ENCODE data around the gene SPAG16. TPM values are rescaled to one million over a fixed set of nuclear protein-coding genes. Genes with fewer than 3 reads are reported as not detected.
"Not testable (repeated sequence)": the region's sequence is repeated elsewhere in the genome, so short reads cannot be mapped to it uniquely, and the experiment has no call there.

Gene SPAG16
- total RNA-seq, 1 experiment from 2014 or later: 0.30 TPM

GRCh38 chr2:213696442-213696841 is 412.2 kb downstream of the SPAG16 start:
- no peak for DNase-seq (ENCODE audit: low read depth, low spot score)
- no peaks in the 10 kb centered on the region for H3K9me2 ChIP-seq (ENCODE audit: insufficient read depth)
- ChIA-PET CTCF (no interaction called here), RAD21 (ENCODE audit: low non-redundant PET in 1 of 2, low total read pairs in 2 of 2, uncharacterized antibody in 2 of 2, unreplicated experiment in 2 of 2) (no interaction called here), POLR2A (no interaction called here)
- no peaks in the 10 kb centered on the region for H3K79me2 ChIP-seq (ENCODE audit: insufficient read depth, low read length)
- intact Hi-C loops (cut with micrococcal nuclease): no loop called here
- no peak overlapping the region for H3K4me3 ChIP-seq (replicated peaks in 1 of 2; ENCODE audit: low read depth in 1 of 2, low read length in 2 of 2)
- H2AFZ ChIP-seq (ENCODE audit: low read depth, low read length, poor library complexity, severe bottlenecking): no peak overlapping the region
- no peaks in the 10 kb centered on the region for H3K4me1 ChIP-seq (ENCODE audit: control insufficient read depth in 1 of 2, insufficient read depth in 2 of 2, low read length in 2 of 2)
- no peak overlapping the region for H3K4me2 ChIP-seq (ENCODE audit: low read length)
- H3K36me3 ChIP-seq (ENCODE audit: control insufficient read depth in 1 of 2, insufficient read depth in 2 of 2, low read length in 2 of 2): no peaks in the 10 kb centered on the region
- ATAC-seq: no peak
- no peaks in the 10 kb centered on the region for H3K9me3 ChIP-seq (ENCODE audit: control insufficient read depth in 1 of 2, insufficient read depth in 1 of 2, low read depth in 1 of 2, low read length in 2 of 2)
- H4K20me1 ChIP-seq (ENCODE audit: insufficient read depth): no peaks in the 10 kb centered on the region
- TF ChIP-seq ATF3 (IDR thresholded peaks at IDR 0.05) (no peak), POLR2A (IDR thresholded peaks at IDR 0.05; ENCODE audit: borderline replicate concordance, extremely low read depth, insufficient read depth, insufficient read length) (no peak)
- H3K27ac ChIP-seq (ENCODE audit: low read depth, low read length): no peak overlapping the region
- BruUV-seq (replicated peaks): no TSS peak
- H3K27me3 ChIP-seq (ENCODE audit: insufficient read depth, low read length): no peaks in the 10 kb centered on the region
- H3K9ac ChIP-seq (ENCODE audit: low read length): no peak overlapping the region

DNA sequence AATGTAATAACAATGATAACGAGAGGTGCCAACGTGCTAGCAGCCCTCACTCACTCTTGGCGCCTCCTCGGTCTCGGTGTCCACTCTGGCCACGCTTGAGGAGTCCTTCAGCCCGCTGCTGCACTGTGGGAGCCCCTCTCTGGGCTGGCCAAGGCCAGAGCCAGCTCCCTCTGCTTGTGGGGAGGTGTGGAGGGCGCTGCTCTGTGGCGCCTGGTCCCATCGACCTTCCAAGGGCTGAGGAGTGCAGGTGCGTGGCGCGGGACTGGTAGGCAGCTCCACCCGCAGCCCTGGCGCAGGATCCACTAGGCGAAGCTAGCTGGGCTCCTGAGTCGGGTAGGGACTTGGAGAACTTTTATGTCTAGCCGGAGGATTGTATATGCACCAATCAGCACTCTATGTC is 417.1 kb downstream of the SPAG16 start:
- DNase-seq (ENCODE audit: low read depth, low spot score); H3K27me3 ChIP-seq (ENCODE audit: insufficient read depth, low read length); H3K4me3 ChIP-seq (replicated peaks in 1 of 2; ENCODE audit: low read depth in 1 of 2, low read length in 2 of 2); H3K4me1 ChIP-seq (ENCODE audit: control insufficient read depth in 1 of 2, insufficient read depth in 2 of 2, low read length in 2 of 2); H4K20me1 ChIP-seq (ENCODE audit: insufficient read depth); ATAC-seq; H3K4me2 ChIP-seq (ENCODE audit: low read length); intact Hi-C loops (cut with micrococcal nuclease); CTCF ChIA-PET; H3K9ac ChIP-seq (ENCODE audit: low read length); H3K9me2 ChIP-seq (ENCODE audit: insufficient read depth); H3K27ac ChIP-seq (ENCODE audit: low read depth, low read length); H3K9me3 ChIP-seq (ENCODE audit: control insufficient read depth in 1 of 2, insufficient read depth in 1 of 2, low read depth in 1 of 2, low read length in 2 of 2); H3K79me2 ChIP-seq (ENCODE audit: insufficient read depth, low read length); H3K36me3 ChIP-seq (ENCODE audit: control insufficient read depth in 1 of 2, insufficient read depth in 2 of 2, low read length in 2 of 2); BruUV-seq (replicated peaks); H2AFZ ChIP-seq (ENCODE audit: low read depth, low read length, poor library complexity, severe bottlenecking); POLR2A ChIA-PET; RAD21 ChIA-PET (ENCODE audit: low non-redundant PET in 1 of 2, low total read pairs in 2 of 2, uncharacterized antibody in 2 of 2, unreplicated experiment in 2 of 2): not testable (repeated sequence)

DNA sequence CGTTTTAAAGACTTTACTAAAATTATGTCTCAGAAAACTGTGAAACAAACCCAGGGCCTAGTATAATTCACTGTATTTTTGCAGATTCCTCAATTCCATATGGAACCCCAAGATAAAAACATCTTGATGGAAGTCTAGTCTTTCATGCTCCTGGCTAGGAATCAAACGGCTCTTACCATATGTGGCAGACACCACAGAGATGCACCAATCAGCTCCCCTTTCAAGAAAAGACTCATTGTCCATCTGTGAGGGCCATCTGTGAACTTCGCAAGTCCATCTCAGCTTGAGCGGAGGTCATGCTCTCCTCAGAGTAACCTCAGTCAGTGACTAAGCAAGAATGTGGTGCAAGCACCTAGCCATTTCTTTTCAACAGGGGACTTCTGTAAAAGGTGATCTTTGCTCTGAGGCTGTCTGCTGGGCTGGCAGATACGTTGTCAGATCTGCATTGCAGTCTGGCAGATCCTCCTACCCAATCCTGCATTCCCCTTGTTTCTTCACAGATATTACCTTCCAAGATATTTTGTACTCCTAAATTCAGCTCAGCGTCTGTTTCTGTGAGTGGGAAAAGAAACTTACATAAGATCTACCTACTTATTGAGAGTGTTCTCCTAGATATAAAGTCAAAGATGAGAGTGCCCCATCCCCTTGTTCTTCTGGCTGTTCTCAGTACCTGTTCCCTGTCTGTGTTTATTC is 419.3 kb downstream of the SPAG16 start:
- Histone ChIP-seq H3K27ac (ENCODE audit: low read depth, low read length) (no peak overlapping the region), H3K79me2 (ENCODE audit: insufficient read depth, low read length) (no peaks in the 10 kb centered on the region), H3K9me2 (ENCODE audit: insufficient read depth) (no peaks in the 10 kb centered on the region), H4K20me1 (ENCODE audit: insufficient read depth) (no peaks in the 10 kb centered on the region), H3K4me2 (ENCODE audit: low read length) (no peak overlapping the region), H3K27me3 (ENCODE audit: insufficient read depth, low read length) (no peaks in the 10 kb centered on the region), H3K4me1 (ENCODE audit: control insufficient read depth in 1 of 2, insufficient read depth in 2 of 2, low read length in 2 of 2) (no peaks in the 10 kb centered on the region), H3K4me3 (replicated peaks in 1 of 2; ENCODE audit: low read depth in 1 of 2, low read length in 2 of 2) (no peak overlapping the region), H3K36me3 (ENCODE audit: control insufficient read depth in 1 of 2, insufficient read depth in 2 of 2, low read length in 2 of 2) (no peaks in the 10 kb centered on the region), H3K9ac (ENCODE audit: low read length) (no peak overlapping the region), H2AFZ (ENCODE audit: low read depth, low read length, poor library complexity, severe bottlenecking) (no peak overlapping the region), H3K9me3 (ENCODE audit: control insufficient read depth in 1 of 2, insufficient read depth in 1 of 2, low read depth in 1 of 2, low read length in 2 of 2) (no peaks in the 10 kb centered on the region)
- ChIA-PET RAD21 (ENCODE audit: low non-redundant PET in 1 of 2, low total read pairs in 2 of 2, uncharacterized antibody in 2 of 2, unreplicated experiment in 2 of 2) (no interaction called here), POLR2A (no interaction called here), CTCF (no interaction called here)
- BruUV-seq (replicated peaks): no TSS peak
- ATAC-seq: no peak
- intact Hi-C loops (cut with micrococcal nuclease): no loop called here
- DNase-seq (ENCODE audit: low read depth, low spot score): no peak
- TF ChIP-seq YY1 (IDR thresholded peaks at IDR 0.05; ENCODE audit: extremely low read depth, insufficient replicate concordance, low read depth, low read length) (no peak), RAD21 (IDR thresholded peaks at IDR 0.05; ENCODE audit: low read depth) (no peak), ZNF274 (IDR thresholded peaks at IDR 0.05; ENCODE audit: low read depth, low read length) (no peak), REST (IDR thresholded peaks at IDR 0.05; ENCODE audit: low read depth) (no peak), ELF1 (IDR thresholded peaks at IDR 0.05; ENCODE audit: borderline replicate concordance, low read depth) (no peak), CBX3 (IDR thresholded peaks at IDR 0.05; ENCODE audit: low read depth) (no peak), POLR2AphosphoS5 (IDR thresholded peaks at IDR 0.05; ENCODE audit: low read depth, low read length) (no peak)
